UCSD-AML1 (cell line): Measurements from ENCODE around the gene GREB1L.

Experiments used
- DNase-seq: peaks from one replicate; lab custom pipeline; 2025; ENCODE audit not compliant: unreplicated experiment; lab: John Stamatoyannopoulos, UW

Gene GREB1L

DNA sequence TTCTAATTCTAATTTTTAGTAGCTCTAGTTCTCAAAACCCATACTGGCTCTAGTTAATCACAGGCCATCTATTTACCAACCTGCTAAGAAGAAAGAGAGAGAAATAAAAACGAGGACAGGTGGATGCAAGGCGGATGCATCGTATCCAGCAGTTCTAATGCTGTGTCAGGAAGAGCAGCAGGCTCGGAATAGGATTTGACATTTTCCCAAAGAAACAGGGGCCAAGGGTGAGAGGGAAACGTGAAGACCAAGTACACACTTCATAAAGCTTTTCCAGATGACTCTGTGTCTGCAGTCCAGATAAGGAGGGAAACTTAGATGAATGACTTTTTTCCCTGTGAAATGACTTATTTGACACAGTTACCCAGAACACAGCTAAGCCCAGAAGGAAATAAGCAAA lies 241.0 kb downstream of the GREB1L start:
- DNase-seq, result no peak

DNA sequence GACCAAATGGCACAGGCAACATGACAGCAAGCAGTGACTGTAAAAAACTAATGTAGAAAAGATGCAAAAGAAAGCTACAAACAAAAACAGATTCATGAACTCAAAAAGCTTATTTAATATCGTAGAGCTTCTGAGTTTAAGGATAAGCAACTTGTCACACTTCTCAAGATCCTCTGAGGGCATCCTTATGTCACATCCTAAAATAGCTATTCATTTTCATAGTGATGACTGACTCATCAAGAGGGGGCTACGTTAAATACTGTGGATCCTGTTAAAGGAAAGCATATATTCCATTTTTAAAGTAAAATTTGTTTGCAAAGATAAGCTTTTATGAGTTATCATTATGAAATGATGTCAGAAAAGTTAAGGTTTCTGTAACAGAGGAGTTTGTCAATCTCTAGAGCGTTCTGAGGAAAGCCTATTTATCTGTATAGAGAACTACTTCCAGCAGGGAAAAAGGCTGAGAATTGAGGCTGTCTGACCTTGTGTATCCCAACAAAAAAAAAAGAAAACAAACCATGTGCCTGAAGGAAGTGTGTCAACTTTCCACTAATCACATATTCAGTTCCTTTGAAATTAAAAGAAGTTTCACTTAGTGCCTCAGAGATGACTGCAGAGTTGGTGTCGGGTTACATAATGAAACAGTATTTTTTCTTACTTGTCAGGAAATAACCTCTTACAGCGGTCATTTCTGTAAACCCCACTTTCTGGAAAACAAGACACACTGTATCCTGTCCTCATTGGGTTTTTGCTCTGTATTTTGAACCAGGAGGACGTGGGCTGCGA lies 243.0 kb downstream of the GREB1L start:
- no peak for DNase-seq

DNA sequence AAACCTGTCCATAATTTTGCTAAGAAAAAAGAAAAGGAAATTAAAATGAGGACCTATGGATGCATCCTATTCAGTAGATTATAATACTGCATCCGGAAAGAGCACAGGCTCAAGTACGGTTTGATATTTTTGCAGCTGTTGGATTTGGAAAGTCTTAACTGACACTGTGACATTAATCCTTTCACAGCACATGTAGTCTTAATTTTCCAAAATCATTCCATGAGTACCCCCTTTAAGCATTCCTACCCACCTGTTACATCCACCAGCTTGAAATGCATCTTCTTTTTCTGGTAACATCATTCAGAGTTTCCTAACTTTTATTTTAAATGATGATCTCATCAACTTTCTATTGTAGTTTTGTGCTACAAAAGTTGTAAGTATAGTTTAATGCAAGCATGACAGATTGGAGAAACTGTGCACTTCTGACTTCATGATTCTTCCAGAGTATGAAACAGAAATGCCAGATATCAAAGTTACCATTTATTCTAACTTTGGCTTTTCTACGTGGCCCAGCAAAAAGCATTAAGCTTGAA lies 244.9 kb downstream of the GREB1L start:
- DNase-seq, result no peak

DNA sequence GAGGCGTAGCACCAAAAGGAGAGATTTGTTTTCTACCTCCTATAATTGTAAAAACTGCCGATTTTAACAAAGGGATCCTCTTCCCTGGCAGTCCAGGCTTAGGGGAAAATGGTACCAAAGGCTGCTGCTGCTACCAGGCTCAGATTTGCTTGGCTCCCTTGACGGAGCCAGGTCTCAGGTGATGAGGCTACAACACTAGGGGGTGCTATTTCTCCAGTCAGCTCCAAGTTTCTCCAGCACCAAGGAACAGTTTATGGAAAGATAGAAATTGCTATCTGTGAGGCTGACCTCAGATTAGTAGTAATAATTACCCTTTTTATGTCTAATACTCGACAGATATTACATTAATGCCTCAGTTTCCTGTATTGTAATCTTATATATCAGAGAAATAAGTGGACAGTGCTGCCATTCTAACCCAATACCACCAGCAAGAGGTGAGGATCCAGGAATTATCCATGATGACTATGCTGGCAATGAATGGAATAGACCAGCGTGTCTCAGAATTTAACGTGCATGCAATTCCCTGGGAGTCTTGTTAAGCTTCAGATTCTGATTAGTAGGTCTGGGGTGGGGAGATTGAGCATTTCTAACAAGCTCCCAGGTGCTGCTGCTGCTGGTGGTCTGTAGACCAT lies 247.2 kb downstream of the GREB1L start:
- peak; percentile 22 for DNase-seq

DNA sequence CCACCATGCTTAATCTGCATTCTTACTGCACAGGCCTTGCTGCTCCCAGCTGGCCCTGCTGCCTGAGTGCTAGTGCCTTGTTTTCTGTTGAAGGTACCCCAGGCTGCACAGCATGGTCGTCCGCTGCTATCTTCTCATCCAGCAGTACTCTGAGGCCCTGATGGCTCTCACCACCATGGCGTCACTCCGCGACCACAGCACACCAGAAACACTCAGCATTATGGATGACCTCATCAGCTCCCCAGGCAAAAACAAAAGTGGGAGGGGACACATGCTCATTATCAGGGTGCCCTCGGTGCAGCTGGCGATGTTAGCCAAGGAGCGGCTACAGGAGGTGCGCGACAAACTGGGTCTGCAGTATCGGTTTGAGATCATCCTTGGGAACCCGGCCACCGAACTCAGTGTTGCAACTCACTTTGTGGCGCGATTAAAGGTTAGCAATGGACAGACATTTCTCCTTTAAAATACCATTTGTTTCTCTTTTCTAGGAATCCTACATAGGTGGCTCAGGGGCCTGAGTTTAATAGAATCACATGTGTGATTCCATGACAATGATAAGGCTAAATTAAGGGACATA lies 248.0 kb downstream of the GREB1L start:
- no peak for DNase-seq

DNA sequence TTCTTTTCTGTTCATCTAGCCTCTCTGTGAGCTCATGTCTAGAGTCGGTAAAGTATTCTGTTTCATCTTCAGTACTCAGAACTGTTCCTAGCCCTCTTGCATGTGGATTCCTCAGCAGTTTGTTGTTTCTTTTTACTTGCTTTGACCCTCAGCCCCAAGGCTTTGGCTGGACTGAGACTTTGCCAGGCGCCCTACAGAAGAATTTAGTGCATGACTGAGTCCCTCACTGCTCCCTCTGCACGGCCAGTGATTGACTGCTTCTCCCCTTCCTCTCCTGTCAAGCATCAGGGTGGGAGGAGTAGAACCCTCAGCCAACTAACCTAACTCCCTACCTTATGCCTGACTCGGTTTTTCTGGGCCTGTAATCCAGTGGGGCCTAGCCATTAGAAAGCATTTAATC lies 248.7 kb downstream of the GREB1L start:
- no peak for DNase-seq

DNA sequence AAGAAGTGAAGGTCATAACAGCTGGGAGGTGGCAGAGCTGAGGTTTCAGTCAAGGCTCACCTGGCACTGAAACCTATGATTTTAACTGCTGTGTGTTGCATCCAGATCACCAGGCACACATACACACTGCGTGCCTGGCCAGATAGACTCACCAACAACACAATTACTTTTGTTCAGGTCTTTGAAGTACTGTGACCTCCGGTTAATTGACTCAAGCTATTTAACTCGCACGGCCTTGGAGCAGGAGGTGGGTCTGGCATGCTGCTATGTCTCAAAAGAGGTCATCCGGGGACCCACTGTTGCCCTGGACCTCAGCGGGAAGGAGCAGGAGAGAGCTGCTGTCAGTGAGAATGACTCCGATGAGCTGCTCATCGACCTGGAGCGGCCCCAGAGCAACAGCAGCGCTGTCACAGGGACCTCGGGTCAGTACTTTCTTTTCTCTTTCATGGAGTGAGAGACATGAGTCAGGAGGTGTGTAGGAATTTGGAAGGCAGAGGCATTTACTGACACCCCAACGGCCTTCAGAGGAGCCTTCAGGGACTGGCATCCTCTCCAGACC lies 254.3 kb downstream of the GREB1L start:
- DNase-seq, result no peak

DNA sequence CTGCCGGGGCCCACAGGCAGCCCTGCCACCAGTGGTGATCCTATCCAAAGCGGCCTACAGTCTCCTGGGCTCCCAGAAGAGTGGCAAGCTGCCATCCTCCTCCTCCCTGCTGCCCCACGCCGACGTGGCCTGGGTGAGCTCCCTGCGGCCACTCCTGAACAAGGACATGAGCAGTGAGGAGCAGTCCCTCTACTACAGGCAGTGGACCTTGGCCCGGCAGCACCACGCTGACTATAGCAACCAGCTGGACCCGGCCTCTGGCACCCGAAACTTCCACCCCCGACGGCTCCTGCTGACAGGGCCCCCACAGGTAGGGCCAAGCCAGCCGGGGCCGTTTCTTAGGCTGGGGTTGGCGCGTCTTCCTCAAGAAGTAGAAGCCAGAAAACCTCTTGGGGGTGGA lies 258.0 kb downstream of the GREB1L start:
- DNase-seq, result no peak

DNA sequence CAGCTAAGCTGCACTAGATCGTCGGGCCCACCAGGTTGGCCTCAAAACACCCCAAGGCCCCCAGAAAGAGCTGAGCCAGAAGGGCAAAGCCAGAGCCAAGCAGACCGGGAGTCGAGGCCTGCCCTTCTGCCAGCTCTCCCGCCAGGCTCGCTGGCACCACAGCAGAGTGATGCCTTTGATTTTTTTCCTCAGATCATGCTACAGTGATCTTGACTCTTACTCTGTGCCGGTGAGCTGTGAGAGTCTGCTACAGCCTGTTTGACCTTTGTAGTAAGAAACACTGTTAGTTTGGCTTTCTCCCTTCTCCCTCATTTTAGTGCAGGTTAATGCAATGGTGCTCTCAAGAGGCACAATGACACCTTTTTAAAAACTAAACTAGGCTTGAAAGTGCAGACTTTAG lies 260.6 kb downstream of the GREB1L start:
- no peak for DNase-seq

DNA sequence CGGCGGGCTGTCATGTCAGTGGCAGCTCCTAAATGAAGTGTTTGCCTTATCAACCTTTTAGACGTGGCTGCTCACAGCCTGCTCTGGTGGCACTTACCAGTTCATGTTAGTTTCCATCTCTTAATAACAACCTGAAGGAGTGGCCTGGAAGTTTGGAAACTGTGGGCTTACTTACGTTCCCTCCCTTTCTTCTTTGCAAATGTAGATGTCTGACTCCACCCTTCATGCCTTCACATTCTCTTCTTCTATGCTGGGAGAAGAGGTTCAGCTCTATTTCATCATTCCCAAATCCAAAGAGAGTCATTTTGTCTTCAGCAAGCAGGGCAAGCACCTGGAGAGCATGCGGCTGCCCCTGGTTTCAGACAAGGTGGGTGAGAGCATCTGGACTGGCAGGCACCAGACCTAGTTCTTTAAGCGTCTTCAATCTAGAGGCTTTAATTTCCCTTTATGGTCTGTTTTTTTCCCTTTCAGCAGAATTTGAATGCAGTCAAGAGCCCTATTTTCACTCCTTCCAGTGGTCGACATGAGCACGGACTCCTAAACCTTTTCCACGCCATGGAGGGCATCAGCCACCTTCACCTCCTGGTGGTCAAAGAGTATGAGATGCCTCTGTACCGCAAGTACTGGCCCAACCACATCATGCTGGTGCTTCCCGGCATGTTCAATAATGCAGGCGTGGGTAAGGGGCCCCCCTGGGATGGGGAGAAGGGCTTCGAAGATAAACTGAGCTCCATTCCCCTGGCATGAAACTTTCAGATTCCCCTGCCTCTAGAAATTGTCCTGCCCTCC lies 266.1 kb downstream of the GREB1L start:
- DNase-seq, result no peak

DNA sequence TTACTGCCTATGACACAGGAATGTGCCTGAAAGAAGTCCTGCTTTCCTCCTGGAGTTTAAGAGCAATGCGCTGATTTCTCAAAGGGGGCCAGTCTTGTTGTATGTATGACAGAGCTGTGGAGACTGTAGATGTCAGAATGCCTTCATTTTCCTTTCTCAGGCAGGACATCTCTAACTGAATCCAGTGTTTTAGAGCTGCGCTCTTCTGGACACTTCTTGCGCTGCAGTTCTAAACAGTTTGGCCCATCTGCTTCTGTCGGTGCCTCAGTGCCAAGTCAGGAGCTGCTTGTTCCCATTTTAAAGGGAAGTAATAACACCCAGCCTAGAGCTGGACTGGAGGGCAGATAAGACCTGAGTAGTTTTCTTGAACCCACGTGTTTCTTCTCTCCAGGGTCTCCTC lies 267.0 kb downstream of the GREB1L start:
- DNase-seq, result no peak

DNA sequence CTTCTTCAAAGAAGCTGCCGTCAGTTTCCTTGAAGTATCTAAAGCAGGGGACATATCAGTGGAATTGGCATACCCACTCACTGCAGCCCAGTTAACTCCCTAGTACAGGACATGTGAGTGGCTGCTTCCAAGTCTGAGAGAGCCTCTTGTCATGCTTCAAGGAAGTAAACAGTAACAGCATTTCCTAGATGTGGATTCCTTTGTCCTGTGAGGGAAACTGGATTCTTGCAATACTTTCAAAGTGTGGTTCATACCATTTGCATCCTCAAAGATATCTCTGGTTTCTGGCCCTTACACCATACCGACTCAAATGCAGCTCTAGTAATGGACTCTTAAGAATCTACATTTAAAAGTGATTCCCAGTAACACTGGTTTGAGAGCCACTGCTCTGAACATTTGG lies 271.3 kb downstream of the GREB1L start:
- DNase-seq, result no peak

DNA sequence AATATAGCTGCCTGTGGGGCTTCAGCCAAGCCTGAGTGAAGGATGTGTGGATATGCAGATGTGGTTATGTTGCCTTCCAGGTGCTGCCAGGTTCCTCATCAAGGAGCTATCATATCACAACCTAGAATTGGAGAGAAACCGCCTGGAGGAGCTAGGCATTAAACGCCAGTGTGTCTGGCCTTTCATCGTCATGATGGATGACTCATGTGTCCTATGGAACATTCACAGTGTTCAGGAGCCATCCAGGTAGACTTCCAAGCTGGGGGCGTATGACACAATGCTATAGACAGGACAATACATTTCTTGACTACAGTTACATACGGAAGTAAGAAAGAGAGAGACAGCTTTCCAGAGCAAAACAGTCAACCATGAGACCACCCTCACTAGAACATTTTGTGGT lies 271.7 kb downstream of the GREB1L start:
- no peak for DNase-seq

DNA sequence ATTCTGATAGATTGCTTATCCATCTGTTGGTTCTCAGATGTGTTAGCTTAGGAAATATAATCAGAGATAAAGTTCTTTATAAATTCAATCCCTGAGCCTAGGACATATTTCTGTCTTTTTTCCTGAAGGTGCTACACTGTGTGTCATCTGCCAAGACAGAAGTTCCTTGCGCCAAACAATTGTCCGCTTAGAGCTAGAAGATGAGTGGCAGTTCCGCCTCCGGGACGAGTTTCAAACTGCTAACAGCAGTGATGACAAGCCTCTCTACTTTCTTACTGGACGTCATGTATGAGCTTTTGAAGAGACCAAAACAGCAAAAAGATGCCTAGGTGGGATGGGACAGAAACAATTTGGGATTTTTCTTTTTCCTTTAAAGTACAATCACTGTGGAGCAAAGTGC lies 280.5 kb downstream of the GREB1L start:
- no peak for DNase-seq

DNA sequence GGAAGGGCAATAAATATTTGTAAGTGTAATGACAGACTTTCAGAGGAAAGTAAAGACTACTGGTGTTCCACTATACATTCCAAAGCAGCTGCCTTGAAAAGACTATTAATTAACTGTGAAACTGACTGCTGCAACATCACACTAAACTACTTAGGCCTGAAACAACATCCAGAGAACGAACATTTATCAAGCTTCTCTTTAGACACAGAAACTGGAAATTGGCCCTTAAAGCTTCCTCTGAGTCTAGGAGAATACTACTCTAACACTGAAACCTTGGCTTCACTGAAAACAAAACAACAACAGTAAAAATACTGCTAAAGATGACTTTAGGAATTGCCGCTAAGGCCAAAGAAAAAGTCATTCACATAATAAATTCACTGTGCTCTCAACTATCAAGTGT lies 283.9 kb downstream of the GREB1L start:
- DNase-seq, result no peak

DNA sequence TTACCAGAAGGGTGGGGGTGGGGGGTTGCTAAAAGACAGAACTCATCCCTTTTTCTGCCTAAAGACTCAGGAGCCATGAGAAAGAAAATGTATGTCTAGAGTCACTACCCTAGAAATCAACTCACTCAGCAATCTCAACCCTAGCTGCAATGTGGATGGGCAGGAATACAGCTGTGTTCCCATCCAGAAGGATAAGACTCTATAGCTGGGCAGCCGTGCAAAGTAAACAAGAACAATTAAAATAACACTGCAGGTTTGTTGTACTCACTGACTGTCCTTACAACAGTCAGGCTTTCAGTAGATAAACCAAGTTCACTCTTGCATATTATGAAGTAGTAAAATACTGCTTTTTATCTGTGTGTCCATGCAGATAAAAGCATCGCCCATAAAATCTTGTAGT lies 284.4 kb downstream of the GREB1L start:
- DNase-seq, result no peak

DNA sequence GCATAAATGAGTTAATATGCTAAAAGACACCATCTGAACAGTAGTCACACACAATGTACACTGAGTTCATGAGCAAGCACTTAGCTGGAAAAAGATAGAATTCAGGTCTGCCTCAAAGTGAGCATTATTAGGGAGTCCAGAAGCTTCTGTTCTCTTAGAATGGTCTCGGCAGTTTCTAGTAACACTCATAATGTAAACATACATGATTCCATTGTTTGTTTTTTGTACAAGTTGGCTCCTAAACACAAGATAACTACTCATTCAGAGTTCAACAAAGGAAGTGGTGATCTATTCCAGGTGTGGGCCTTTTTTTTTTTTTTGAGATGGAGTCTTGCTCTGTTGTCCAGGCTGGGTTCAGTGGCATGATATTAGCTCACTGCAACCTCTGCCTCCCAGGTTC lies 292.3 kb downstream of the GREB1L start:
- no peak for DNase-seq

DNA sequence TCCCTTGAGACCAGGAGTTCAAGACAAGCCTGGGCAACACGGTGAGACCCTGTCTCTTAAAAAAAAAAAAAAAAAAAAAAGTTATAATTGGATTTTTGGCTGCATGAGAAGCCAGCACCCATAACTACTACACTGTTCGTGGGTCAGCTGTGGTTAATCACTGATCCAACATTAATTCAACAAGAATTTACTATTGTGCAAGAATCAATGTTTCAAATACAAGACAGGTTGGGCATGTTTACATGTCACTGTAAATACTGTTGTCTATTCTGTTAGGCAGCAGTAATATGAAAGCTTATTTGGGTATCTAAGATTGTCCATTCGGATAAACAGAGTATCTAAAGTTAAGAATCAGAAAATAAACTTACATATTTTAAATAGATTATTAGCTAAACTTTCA lies 296.2 kb downstream of the GREB1L start:
- DNase-seq, result no peak

DNA sequence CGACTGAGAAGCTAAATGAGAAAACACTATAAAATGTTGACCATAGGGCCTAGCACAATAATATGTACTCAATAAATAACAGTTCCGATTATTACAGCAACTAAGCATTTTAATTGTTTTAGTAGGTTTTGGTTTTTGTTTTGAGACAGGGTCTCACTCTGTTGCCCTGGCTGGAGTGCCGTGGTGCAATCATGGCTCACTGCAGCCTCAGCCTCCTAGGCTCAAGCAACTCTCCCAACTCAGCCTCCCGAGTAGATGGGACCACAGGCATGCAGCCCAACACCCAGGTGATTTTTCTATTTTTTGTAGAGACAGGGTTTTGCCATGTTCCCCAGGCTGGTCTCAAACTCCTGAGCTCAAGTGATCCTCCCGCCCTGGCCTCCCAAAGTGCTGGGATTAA lies 304.4 kb downstream of the GREB1L start:
- DNase-seq, result no peak

DNA sequence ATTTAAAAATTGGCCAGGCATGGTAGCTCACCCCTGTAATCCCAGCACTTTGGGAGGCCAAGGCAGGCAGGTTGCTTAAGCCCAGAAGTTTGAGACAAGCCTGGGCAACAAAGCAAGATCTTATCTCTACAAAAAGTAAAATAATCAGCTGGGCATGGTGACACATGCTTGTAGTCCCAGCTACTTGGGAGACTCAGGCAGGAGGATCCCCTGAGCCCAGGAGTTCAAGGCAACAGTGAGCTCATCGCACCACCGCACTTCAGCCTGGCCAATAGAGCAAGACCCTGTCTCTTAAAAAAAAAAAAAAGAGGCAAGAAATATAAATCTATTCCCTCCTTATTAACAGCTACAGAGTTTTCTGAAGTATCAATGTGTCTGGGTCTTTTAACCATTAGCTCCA lies 306.6 kb downstream of the GREB1L start:
- DNase-seq, result no peak

DNA sequence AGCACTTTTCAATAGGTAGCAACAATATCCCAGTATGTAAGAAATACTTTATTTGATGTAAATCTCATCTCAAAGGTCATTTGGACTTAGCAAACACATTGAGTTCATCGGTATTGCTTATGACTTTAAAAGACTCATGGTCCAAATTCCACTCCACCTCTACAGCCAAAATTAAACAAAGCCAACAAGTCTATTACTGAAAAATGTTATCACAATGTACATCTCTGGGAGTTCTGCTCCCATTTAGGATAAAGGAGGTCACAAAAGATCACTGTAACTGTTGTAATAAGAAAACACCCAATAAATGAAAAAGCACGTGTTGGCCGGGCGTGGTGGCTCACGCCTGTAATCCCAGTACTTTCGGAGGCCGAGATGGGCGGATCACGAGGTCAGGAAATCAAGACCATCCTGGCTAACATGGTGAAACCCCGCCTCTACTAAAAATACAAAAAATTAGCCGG lies 308.5 kb downstream of the GREB1L start:
- DNase-seq, result no peak
